Right atrium auricular region (tissue), 2 donors: Measurements from ENCODE around the gene FCGR1A. TPM values are rescaled to one million over a fixed set of nuclear protein-coding genes. Genes with fewer than 3 reads are reported as not detected.
"Not testable (repeated sequence)": the region's sequence is repeated elsewhere in the genome, so short reads cannot be mapped to it uniquely, and the experiment has no call there.

ENCODE experiments used
- DNase-seq: peaks from one replicate; pipeline ENCODE4 v3.0.0-alpha.2; 2019; ENCODE audit warnings: low spot score
- H3K27ac ChIP-seq, 2 donors: fragments of 200-600 bp; sonication (generic); 1 replicate in 1 of 2; 2 replicates in 1 of 2; pipeline ENCODE4 v1.5.1; 2016 to 2019
- H3K27me3 ChIP-seq, 2 donors: fragments of 200-600 bp; sonication (generic); one replicate each; pipeline versions ENCODE4 v1.5.1 to v1.6.0; 2017 to 2019
- H3K36me3 ChIP-seq: fragments of 200-600 bp; sonication (generic); one replicate; pipeline ENCODE4 v1.5.1; 2016
- H3K4me1 ChIP-seq, 2 donors: fragments of 200-600 bp; sonication (generic); one replicate each; pipeline versions ENCODE4 v1.5.1 to v1.6.0; 2017 to 2019
- H3K4me3 ChIP-seq, 2 donors: fragments of 200-600 bp; sonication (generic); 1 replicate in 1 of 2; 2 replicates in 1 of 2; pipeline ENCODE4 v1.5.1; 2017 to 2019; ENCODE audit warnings: mild to moderate bottlenecking in 1 of 2, moderate library complexity in 1 of 2
- H3K9me3 ChIP-seq, 2 donors: fragments of 200-600 bp; sonication (generic); one replicate each; pipeline ENCODE4 v1.5.1; 2019
- total RNA-seq, 2 donors: library from RNA; depleted of rRNA; stranded (reverse); fragments of >200 nt; gene quantifications; one replicate each; pipeline ENCODE4 v1.1.0, GENCODE V29; 2016

The FCGR1A gene
- total RNA-seq, 2 donors from 2014 or later = 6.4 TPM; not detected in 1

GRCh38 chr1:149764087-149764800 lies 18.2 kb upstream of the FCGR1A start:
- H3K27me3 ChIP-seq, H3K36me3 ChIP-seq, DNase-seq: not testable (repeated sequence)

GRCh38 chr1:149766241-149766640 lies 16.3 kb upstream of the FCGR1A start:
- not testable (repeated sequence) for DNase-seq, H3K27me3 ChIP-seq, H3K9me3 ChIP-seq, H3K4me1 ChIP-seq, H3K36me3 ChIP-seq, H3K27ac ChIP-seq, H3K4me3 ChIP-seq

More at GRCh38 chr1:149764087-149764800, 18.2 kb upstream of the FCGR1A start:
- not testable (repeated sequence) for H3K9me3 ChIP-seq, H3K4me3 ChIP-seq, H3K27ac ChIP-seq, H3K4me1 ChIP-seq

- not testable (repeated sequence) for DNase-seq, H3K4me1 ChIP-seq, H3K36me3 ChIP-seq, H3K27me3 ChIP-seq, H3K9me3 ChIP-seq, H3K27ac ChIP-seq, H3K4me3 ChIP-seq
These were observed 13.3 kb upstream of the FCGR1A start for GRCh38 chr1:149769216-149769615.

DNA sequence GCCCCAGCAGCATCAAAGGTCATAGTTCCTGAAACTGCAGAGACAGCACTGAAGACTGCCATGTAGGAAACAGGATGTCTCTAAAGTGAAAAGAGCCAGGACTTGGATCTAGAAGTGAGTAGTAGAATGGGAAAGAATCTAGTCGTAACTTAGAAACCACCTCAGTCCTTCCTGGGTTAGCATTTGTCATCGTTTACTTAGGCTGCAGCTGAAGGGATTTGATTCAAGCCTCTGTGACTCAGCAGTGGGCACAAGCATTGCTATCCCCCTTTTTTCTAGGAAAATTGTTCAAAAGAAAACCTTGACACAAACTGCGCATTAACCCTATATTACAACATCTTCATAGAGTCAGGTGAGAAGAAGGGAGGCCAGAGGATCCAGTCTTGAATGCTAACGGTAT lies 11.8 kb upstream of the FCGR1A start:
- H3K27ac ChIP-seq, H3K9me3 ChIP-seq, DNase-seq, H3K4me3 ChIP-seq, H3K27me3 ChIP-seq, H3K4me1 ChIP-seq, H3K36me3 ChIP-seq: not testable (repeated sequence)

GRCh38 chr1:149771653-149772425 lies 10.7 kb upstream of the FCGR1A start:
- not testable (repeated sequence) for H3K27me3 ChIP-seq, H3K9me3 ChIP-seq, DNase-seq, H3K36me3 ChIP-seq, H3K4me3 ChIP-seq, H3K27ac ChIP-seq, H3K4me1 ChIP-seq

DNA sequence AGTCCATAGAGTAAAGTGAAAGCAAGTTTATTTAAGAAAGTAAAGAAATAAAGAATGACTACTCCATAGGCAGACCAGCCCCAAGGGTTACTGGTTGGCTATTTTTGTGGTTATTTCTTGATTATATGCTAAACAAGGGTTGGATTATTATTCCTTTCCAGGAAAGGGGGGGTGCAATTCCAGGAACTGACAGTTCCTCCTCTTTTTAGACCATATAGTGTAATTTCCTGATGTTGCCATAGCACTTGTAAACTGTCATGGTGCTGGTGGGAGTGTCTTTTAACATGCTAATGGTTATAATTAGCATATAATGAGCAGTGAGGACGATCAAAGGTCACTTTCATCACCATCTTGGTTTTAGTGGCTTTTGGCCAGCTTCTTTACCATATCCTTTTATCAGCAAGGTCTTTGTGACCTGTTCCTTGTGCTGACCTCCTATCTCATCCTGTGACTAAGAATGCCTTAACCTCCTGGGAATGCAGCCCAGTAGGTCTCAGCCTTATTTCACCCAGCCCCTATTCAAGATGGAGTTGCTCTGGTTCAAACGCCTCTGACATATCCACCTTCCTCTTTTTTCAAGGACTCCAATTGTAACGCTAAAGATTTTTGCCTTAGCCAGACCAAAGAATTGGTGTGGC lies 6.9 kb upstream of the FCGR1A start:
- H3K36me3 ChIP-seq, DNase-seq, H3K4me3 ChIP-seq, H3K9me3 ChIP-seq, H3K27ac ChIP-seq, H3K27me3 ChIP-seq, H3K4me1 ChIP-seq: not testable (repeated sequence)

DNA sequence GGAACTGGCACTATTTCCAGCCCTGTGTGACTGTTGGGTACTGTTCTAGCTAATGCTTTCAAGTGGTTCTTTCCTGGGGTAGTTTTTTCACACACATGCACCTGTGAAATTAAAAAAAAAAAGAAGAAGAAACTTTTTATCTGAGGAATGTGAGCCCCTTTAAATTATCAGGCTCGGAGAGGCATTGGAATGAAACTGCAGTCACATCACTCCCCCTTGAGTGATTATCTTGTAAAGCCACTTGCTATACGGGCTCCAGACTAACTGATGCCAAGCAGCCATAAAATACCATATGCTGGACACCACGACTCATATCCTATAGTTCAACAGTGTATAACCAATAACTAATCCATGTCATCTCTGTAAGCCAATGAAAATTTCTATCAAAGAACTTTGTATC lies 5.4 kb upstream of the FCGR1A start:
- not testable (repeated sequence) for DNase-seq, H3K27me3 ChIP-seq, H3K36me3 ChIP-seq, H3K4me1 ChIP-seq, H3K4me3 ChIP-seq, H3K27ac ChIP-seq, H3K9me3 ChIP-seq

DNA sequence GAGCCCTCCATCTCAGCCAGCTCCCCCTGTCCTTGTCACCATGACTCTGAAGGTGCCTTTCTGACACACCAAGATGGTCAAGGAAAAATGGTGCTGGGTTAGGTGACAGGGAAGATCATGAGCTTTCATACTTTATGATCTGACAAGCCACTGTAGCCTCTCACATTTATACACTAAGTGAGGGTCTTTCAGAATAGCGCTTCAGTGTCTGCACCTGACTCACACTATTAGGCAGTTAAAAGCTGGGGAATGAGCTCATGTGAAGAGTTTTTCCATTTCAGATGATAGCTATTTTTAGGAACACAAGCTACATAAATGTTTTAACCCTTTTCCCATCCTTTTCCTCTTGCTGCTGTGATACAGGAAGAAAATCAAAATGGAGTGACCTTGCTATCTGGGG lies 4.2 kb upstream of the FCGR1A start:
- H3K9me3 ChIP-seq, H3K27me3 ChIP-seq, H3K4me3 ChIP-seq, H3K27ac ChIP-seq, DNase-seq, H3K36me3 ChIP-seq, H3K4me1 ChIP-seq: not testable (repeated sequence)

GRCh38 chr1:149781413-149781984 lies 995 bp upstream of the FCGR1A start:
- H3K4me1 ChIP-seq, H3K27me3 ChIP-seq, H3K4me3 ChIP-seq, H3K36me3 ChIP-seq, H3K9me3 ChIP-seq, H3K27ac ChIP-seq, DNase-seq: not testable (repeated sequence)

GRCh38 chr1:149783289-149783688 lies 795 bp downstream of the FCGR1A start:
- H3K36me3 ChIP-seq, H3K27me3 ChIP-seq, H3K9me3 ChIP-seq: not testable (repeated sequence)

GRCh38 chr1:149783868-149784267 lies 1.4 kb downstream of the FCGR1A start:
- not testable (repeated sequence) for DNase-seq, H3K9me3 ChIP-seq

More at GRCh38 chr1:149783289-149783688, 795 bp downstream of the FCGR1A start:
- H3K4me3 ChIP-seq, DNase-seq, H3K27ac ChIP-seq, H3K4me1 ChIP-seq: not testable (repeated sequence)

GRCh38 chr1:149787688-149788451 lies 5.4 kb downstream of the FCGR1A start:
- not testable (repeated sequence) for H3K9me3 ChIP-seq, H3K27ac ChIP-seq, H3K4me1 ChIP-seq, H3K36me3 ChIP-seq, H3K4me3 ChIP-seq, H3K27me3 ChIP-seq
- DNase-seq = peak; percentile 64

More at GRCh38 chr1:149783868-149784267, 1.4 kb downstream of the FCGR1A start:
- H3K27me3 ChIP-seq, H3K27ac ChIP-seq, H3K36me3 ChIP-seq, H3K4me1 ChIP-seq, H3K4me3 ChIP-seq: not testable (repeated sequence)
